Fibroblast of pulmonary artery (primary cell): ENCODE measurements around the gene RIMS4.
A peak's percentile ranks its signal among the peaks of the same experiment; 100 is the strongest.

ENCODE experiments used
- DNase-seq: peaks from one replicate; pipeline ENCODE4 v3.0.0-alpha.2; 2010; ENCODE audit warnings: low read depth
- H3K4me3 ChIP-seq: replicated peaks from 2 replicates; pipeline ENCODE4 v1.5.1; 2011; ENCODE audit warnings: low read depth, mild to moderate bottlenecking, control low read depth, low read length, moderate library complexity
- TF ChIP-seq, protein P1 (sequence below): IDR thresholded peaks from 2 replicates; pipeline ENCODE4 v1.5.1; 2011; ENCODE audit warnings: mild to moderate bottlenecking, control low read depth, low read length, inconsistent platforms; ENCODE audit errors: missing control alignments

Gene RIMS4

DNA sequence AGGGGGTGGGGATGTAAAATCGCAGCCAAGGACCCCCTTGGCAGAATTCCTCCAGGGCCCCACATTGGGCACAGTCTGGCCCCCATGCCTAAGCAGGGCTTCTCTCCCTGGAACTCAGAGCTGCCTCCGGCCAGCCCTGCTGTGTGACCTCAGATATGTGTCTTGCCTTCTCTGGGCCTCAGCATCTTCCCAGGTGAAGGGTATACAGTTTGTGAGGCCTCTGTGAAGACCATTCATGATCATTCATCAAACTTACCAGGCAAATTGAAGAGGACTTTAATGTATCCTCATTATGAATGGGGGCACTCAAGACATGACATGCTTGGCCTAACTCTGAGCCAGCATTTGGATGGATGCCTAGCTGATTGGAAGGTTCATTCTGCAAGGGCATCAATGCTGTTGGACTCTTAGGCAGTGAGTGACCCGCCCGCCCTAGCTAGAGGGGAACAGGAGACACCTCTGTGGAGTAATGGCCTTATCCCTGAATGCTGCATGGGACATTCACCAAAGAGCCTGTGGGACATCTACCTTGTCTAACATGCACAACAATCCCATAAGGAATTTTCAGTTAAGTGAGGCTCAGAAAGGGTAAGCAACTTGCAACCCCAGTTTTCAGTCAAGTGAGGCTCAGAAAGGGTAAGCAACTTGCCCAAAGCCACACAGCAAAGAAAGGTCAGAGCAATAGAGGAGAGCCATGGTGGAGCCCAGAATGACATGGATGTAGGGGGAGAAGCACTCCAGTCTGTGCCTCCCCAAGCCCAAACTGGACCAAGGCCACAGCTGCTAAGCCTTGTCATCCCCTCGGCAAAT is 94.6 kb downstream of the RIMS4 start:
- no peak overlapping the region for H3K4me3 ChIP-seq
- DNase-seq = no peak
- TF ChIP-seq, protein P1, sequence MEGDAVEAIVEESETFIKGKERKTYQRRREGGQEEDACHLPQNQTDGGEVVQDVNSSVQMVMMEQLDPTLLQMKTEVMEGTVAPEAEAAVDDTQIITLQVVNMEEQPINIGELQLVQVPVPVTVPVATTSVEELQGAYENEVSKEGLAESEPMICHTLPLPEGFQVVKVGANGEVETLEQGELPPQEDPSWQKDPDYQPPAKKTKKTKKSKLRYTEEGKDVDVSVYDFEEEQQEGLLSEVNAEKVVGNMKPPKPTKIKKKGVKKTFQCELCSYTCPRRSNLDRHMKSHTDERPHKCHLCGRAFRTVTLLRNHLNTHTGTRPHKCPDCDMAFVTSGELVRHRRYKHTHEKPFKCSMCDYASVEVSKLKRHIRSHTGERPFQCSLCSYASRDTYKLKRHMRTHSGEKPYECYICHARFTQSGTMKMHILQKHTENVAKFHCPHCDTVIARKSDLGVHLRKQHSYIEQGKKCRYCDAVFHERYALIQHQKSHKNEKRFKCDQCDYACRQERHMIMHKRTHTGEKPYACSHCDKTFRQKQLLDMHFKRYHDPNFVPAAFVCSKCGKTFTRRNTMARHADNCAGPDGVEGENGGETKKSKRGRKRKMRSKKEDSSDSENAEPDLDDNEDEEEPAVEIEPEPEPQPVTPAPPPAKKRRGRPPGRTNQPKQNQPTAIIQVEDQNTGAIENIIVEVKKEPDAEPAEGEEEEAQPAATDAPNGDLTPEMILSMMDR = no peak

DNA sequence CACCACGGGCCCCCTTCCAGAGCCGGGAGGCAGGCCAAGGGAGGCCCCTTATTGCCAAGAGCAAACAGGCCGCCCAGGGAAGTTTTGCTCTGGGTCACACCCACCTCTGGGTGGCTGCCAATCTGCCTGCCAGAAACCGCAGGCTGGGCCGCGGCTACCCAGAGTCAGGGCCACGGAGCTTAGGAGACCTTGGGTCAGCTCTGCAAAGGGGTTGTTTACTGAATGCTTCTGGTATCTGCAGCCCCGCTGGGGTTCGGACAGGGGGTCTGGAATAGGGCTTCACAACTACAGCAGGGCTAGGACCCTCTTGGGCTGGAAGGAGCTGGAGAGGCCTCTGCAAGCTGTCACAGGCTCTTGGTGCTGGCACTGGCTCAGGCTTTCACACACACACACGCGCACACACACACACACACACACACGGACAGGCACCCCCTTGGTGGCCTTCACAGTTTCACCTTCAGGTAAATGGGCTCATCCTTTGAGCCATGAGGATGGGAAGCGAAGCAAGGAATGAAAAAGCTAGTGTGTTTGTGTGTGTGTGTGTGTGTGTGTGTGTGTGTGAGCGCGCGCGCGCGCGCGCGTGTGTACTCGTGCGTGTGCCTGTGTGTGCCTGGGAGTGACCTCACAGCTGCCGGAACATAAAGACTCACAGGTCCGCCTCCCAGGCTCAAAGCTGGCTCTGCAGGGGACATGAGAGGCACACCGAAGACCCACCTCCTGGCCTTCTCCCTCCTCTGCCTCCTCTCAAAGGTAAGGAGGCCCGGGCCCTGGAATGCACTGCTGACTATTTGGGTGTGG is 95.4 kb downstream of the RIMS4 start, which contains the start of gene CCN5:
CCN5 (plus strand) TSS at position 669 of the 798 bp plus-strand sequence; CDS start at position 691, 22 bp downstream.
- H3K4me3 ChIP-seq = no peak within 1 kb of the TSS
- TF ChIP-seq, protein P1 = no peak
- DNase-seq = peak; percentile 85

DNA sequence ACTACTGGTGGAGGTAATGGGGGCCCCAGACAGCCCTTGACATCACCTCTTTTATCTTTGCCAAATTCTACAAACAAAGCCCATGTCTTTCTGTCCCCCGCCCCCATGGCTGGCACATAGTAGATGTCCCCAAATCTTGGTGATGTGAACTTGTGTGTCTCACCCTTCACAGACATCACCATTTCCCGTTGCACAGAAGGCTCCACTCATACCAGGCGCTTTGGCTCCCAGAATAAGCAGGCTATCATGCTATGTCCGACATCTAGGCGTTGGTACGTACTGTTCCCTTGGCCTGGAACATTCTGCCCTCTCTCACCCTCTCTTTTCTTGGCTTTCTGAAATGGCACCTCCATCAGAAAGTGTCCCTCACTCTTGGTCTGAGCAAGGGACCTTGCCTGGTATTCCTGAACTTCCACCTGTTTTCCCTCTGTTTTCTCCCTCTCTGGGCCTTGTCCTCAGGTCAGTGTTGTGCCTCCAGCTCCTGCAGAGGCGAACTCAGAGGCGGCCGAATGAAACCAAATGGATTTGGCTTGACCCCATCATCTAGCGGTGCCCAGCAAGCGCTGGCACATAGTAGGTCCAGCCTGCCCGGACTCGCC is 96.1 kb downstream of the RIMS4 start:
- TF ChIP-seq, protein P1 = no peak
- no peak overlapping the region for H3K4me3 ChIP-seq
- no peak for DNase-seq

DNA sequence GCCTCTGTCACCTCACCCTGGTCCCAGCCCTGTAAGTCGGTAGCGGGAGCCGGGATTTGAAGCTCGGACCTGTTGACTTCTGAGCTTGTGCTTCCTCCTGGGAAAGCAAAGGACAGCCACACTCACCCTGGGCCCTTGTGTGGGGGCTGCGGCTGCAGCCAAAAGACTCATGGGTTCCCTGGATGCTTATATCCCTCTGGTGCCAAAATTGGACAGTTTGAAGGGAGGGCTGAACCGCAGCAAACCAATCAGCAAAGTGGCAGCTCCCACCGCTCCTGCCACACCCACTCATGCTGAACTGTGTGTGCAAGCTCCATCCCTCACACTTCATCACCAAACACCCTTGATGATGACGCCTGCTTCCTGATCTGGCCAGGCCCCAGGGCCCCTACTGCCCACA is 99.1 kb downstream of the RIMS4 start:
- peak; percentile 71 for DNase-seq

DNA sequence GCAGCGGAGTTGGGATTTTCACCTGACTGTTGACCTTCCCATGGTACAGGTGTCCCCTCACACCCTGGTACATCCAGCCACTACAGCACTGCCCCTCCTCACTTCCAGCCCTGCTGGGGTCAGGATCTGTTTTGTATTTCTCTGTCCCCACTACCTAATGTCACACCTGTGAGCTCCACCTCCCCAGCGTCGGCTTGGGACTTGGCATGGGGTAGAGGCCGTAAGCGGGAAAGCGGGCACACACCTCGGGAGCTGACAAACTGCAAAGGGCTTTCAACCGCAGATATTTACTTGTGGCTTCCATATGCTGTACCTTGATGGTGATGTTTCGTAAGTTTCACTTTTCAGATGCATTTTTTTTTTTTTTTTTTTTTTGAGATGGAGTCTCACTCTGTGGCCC is 100.5 kb downstream of the RIMS4 start:
- H3K4me3 ChIP-seq = no peak overlapping the region
- DNase-seq = no peak
- TF ChIP-seq, protein P1 = no peak

More for the DNA sequence above, 99.1 kb downstream of the RIMS4 start:
- H3K4me3 ChIP-seq = no peak overlapping the region
- TF ChIP-seq, protein P1 = no peak

DNA sequence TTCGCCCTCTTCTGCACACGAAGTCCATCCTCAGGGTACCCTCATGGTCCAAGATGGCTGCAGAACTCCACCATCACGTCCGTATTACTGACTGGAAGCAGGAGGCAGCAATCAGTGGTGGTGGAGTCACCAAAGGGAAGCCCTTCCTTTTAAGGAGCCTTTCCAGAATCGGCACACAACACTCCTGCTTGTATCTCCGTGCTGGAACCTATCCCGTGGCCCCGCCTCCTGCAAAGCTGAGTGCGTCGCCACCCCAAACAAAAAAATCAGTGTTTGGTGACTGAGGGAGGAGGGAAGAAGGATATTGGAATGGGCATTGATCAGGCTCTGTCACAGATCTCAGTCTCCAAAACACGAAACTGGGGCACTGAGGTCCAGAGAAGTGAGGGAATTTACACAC is 101.0 kb downstream of the RIMS4 start:
- H3K4me3 ChIP-seq = no peak overlapping the region
- TF ChIP-seq, protein P1 = no peak
- DNase-seq = no peak
